ENCODE results near the gene TTLL3. TPM values are rescaled to one million over a fixed set of nuclear protein-coding genes. Genes with fewer than 3 reads are reported as not detected.
A peak's percentile ranks its signal among the peaks of the same experiment; 100 is the strongest.

The TTLL3 gene
- total and polyA plus RNA-seq, 2 donors from 2014 or later: 27.5 to 61.0 TPM

DNA sequence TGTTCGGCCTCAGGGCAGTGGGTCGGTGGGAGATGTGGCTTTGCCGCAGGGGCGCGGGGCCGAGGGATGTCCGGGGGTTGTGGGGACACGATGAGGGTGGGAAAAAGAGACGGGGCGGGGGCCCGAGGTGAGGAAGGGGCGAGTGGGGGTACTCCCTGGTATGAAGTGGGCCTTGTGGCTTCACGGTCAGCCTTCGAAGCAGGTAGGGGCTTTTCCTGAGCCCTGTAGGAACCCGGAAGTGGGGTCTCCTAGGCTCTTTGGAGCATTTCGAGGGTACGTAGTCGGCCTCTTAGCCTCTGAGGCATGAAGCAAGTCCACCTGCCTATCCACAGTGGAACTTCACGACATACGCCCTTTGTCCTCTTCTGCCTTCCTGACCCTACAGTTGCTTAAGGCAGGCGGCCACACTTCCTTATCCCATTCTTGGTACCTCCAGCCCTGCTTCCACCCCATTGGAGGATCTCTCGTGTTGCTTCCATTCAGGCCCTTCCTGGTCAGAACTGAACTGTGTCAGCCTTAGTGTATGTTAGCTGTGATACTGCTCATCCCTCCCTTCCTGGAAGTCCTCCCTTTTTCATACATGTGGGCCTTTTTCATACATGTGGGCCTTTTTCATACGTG, 16.8 kb upstream of the TTLL3 start:
- intact Hi-C loops (cut with DNase I): no loop called here
- Histone ChIP-seq H3K36me3 (ENCODE audit: control insufficient read depth in 2 of 3, insufficient read depth in 3 of 3, low read length in 3 of 3) (peaks cover 6 to 28% (median 15%) of the 10 kb centered on the region in 3 donors), H3K9me3 (ENCODE audit: control insufficient read depth in 2 of 3, insufficient read depth in 1 of 3, low read length in 3 of 3) (no peaks in the 10 kb centered on the region), H3K4me3 (ENCODE audit: low read length in 3 of 3) (peak overlapping the region; percentile 97 to 99 (median 98)), H3K27me3 (ENCODE audit: control insufficient read depth, insufficient read depth, low read length) (no peaks in the 10 kb centered on the region), H3K27ac (ENCODE audit: low read depth in 2 of 2, low read length in 2 of 2) (peak overlapping the region; percentile 99), H3K4me1 (ENCODE audit: control insufficient read depth in 2 of 3, insufficient read depth in 2 of 3, low read depth in 1 of 3, low read length in 3 of 3) (peaks cover 6 to 19% (median 8%) of the 10 kb centered on the region in 3 donors), H3K9ac (ENCODE audit: low read length in 3 of 3) (peak overlapping the region; percentile 90 to 99 (median 99))
- FAIRE-seq: no peak
- TF ChIP-seq, protein P1, sequence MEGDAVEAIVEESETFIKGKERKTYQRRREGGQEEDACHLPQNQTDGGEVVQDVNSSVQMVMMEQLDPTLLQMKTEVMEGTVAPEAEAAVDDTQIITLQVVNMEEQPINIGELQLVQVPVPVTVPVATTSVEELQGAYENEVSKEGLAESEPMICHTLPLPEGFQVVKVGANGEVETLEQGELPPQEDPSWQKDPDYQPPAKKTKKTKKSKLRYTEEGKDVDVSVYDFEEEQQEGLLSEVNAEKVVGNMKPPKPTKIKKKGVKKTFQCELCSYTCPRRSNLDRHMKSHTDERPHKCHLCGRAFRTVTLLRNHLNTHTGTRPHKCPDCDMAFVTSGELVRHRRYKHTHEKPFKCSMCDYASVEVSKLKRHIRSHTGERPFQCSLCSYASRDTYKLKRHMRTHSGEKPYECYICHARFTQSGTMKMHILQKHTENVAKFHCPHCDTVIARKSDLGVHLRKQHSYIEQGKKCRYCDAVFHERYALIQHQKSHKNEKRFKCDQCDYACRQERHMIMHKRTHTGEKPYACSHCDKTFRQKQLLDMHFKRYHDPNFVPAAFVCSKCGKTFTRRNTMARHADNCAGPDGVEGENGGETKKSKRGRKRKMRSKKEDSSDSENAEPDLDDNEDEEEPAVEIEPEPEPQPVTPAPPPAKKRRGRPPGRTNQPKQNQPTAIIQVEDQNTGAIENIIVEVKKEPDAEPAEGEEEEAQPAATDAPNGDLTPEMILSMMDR (IDR thresholded peaks at IDR 0.05; ENCODE audit: borderline replicate concordance, extremely low read depth, insufficient read depth): no peak
- DNase-seq: peak in 1 of 5 donors; percentile 31

DNA sequence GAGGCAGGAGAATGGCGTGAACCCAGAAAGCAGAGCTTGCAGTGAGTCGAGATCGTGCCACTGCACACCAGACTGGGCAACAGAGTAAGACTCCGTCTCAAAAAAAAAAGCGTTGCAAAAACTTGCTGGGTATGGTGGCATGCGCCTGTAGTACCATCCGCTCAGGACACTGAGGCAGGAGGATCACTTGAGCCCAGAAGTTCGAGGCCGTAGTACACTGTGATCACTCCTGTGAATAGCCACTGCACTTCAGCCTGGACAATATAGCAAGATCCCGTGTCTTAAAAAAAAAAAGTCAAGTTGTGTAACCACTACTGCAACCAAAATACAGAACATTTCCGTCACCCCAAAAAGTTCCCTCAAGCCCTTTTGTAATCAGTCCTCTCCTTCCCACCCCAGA, 15.7 kb upstream of the TTLL3 start:
- no peak for DNase-seq
- Histone ChIP-seq H3K36me3 (ENCODE audit: control insufficient read depth in 2 of 3, insufficient read depth in 3 of 3, low read length in 3 of 3) (peaks cover 8 to 27% (median 17%) of the 10 kb centered on the region in 3 donors), H3K27ac (ENCODE audit: low read depth in 2 of 2, low read length in 2 of 2) (no peak overlapping the region), H3K9me3 (ENCODE audit: control insufficient read depth in 2 of 3, insufficient read depth in 1 of 3, low read length in 3 of 3) (no peaks in the 10 kb centered on the region), H3K4me1 (ENCODE audit: control insufficient read depth in 2 of 3, insufficient read depth in 2 of 3, low read depth in 1 of 3, low read length in 3 of 3) (peaks cover 6 to 19% (median 8%) of the 10 kb centered on the region in 3 donors), H3K4me3 (ENCODE audit: low read length in 3 of 3) (no peak overlapping the region), H3K27me3 (ENCODE audit: control insufficient read depth, insufficient read depth, low read length) (no peaks in the 10 kb centered on the region), H3K9ac (ENCODE audit: low read length in 3 of 3) (no peak overlapping the region)
- TF ChIP-seq, protein P1 (IDR thresholded peaks at IDR 0.05; ENCODE audit: borderline replicate concordance, extremely low read depth, insufficient read depth): no peak
- intact Hi-C loops (cut with DNase I): no loop called here
- FAIRE-seq: no peak

- H3K36me3 ChIP-seq (ENCODE audit: control insufficient read depth in 2 of 3, insufficient read depth in 3 of 3, low read length in 3 of 3): peaks cover 11 to 28% (median 22%) of the 10 kb centered on the region in 3 donors
- H3K4me1 ChIP-seq (ENCODE audit: control insufficient read depth in 2 of 3, insufficient read depth in 2 of 3, low read depth in 1 of 3, low read length in 3 of 3): peaks cover 6 to 19% (median 8%) of the 10 kb centered on the region in 3 donors
- DNase-seq (no peak), FAIRE-seq (no peak)
- no peak overlapping the region for H3K4me3 ChIP-seq (ENCODE audit: low read length in 3 of 3)
- intact Hi-C loops (cut with DNase I): no loop called here
- no peak overlapping the region for H3K27ac ChIP-seq (ENCODE audit: low read depth in 2 of 2, low read length in 2 of 2)
- no peak overlapping the region for H3K9ac ChIP-seq (ENCODE audit: low read length in 3 of 3)
- H3K27me3 ChIP-seq (ENCODE audit: control insufficient read depth, insufficient read depth, low read length): no peaks in the 10 kb centered on the region
- TF ChIP-seq, protein P1 (IDR thresholded peaks at IDR 0.05; ENCODE audit: borderline replicate concordance, extremely low read depth, insufficient read depth): no peak
- H3K9me3 ChIP-seq (ENCODE audit: control insufficient read depth in 2 of 3, insufficient read depth in 1 of 3, low read length in 3 of 3): no peaks in the 10 kb centered on the region
Observed at GRCh38 chr3:9795207-9795606, 14.9 kb upstream of the TTLL3 start.

All from kidney (tissue), 14 donors.